BLaER1 (cell line): Measurements from ENCODE around the gene MED13L.

Experiments
- H3K27ac ChIP-seq: shearing (Covaris generic); formaldehyde crosslinking; 2 replicates; pipeline ENCODE4 v1.8.1; 2022
- H3K27me3 ChIP-seq: shearing (Covaris generic); formaldehyde crosslinking; 2 replicates; pipeline ENCODE4 v1.8.1; 2022
- H3K36me3 ChIP-seq: shearing (Covaris generic); formaldehyde crosslinking; 2 replicates; pipeline ENCODE4 v1.8.1; 2022
- H3K4me1 ChIP-seq: shearing (Covaris generic); formaldehyde crosslinking; 2 replicates; pipeline ENCODE4 v1.8.1; 2022
- H3K4me2 ChIP-seq: shearing (Covaris generic); formaldehyde crosslinking; 2 replicates; pipeline ENCODE4 v1.8.1; 2022
- H3K4me3 ChIP-seq: shearing (Covaris generic); formaldehyde crosslinking; 2 replicates; pipeline ENCODE4 v1.8.1; 2022
- H3K9ac ChIP-seq: shearing (Covaris generic); formaldehyde crosslinking; 2 replicates; pipeline ENCODE4 v1.8.1; 2022
- H3K9me3 ChIP-seq: shearing (Covaris generic); formaldehyde crosslinking; 2 replicates; pipeline ENCODE4 v1.8.1; 2022
- H4K20me1 ChIP-seq: shearing (Covaris generic); formaldehyde crosslinking; 2 replicates; pipeline ENCODE4 v1.8.1; 2022
- Cebpa-rat ChIP-seq: shearing (Covaris generic); IDR thresholded peaks from 2 replicates; pipeline ENCODE4 v1.8.1; 2022

Gene MED13L

GRCh38 chr12:116257215-116257614 lies 20.3 kb downstream of the MED13L start:
- no peak overlapping the region for H3K4me2 ChIP-seq
- peaks cover 23% of the 10 kb centered on the region for H3K4me1 ChIP-seq
- H4K20me1 ChIP-seq, result peaks cover 100% of the 10 kb centered on the region
- no peak overlapping the region for H3K4me3 ChIP-seq
- peaks cover 22% of the 10 kb centered on the region for H3K9me3 ChIP-seq
- no peak overlapping the region for H3K27ac ChIP-seq
- no peak for TF ChIP-seq Cebpa-rat
- no peaks in the 10 kb centered on the region for H3K27me3 ChIP-seq
- H3K36me3 ChIP-seq, result peaks cover 12% of the 10 kb centered on the region; the same call in 1 of the 2 replicates
- no peak overlapping the region for H3K9ac ChIP-seq

GRCh38 chr12:116249938-116250337 lies 27.6 kb downstream of the MED13L start:
- no peak for TF ChIP-seq Cebpa-rat
- Histone ChIP-seq H3K36me3 (peaks cover 24% of the 10 kb centered on the region; the same call in 1 of the 2 replicates), H3K4me3 (no peak overlapping the region), H3K9me3 (peaks cover 54% of the 10 kb centered on the region), H3K4me1 (peaks cover 21% of the 10 kb centered on the region; the same call in 1 of the 2 replicates), H3K27me3 (no peaks in the 10 kb centered on the region), H4K20me1 (peaks cover 89% of the 10 kb centered on the region), H3K4me2 (no peak overlapping the region), H3K27ac (no peak overlapping the region), H3K9ac (no peak overlapping the region)

GRCh38 chr12:116248930-116249329 lies 28.6 kb downstream of the MED13L start:
- no peak overlapping the region for H3K27ac ChIP-seq
- no peak for TF ChIP-seq Cebpa-rat
- no peak overlapping the region; the same call in 1 of the 2 replicates for H3K4me2 ChIP-seq
- no peak overlapping the region for H3K4me3 ChIP-seq
- no peak overlapping the region for H3K9ac ChIP-seq
- peaks cover 89% of the 10 kb centered on the region for H4K20me1 ChIP-seq
- H3K9me3 ChIP-seq, result peaks cover 49% of the 10 kb centered on the region
- peaks cover 28% of the 10 kb centered on the region; the same call in 1 of the 2 replicates for H3K4me1 ChIP-seq
- H3K27me3 ChIP-seq, result no peaks in the 10 kb centered on the region
- H3K36me3 ChIP-seq, result peaks cover 20% of the 10 kb centered on the region; the same call in 1 of the 2 replicates

- Histone ChIP-seq H3K36me3 (peaks cover 20% of the 10 kb centered on the region; the same call in 1 of the 2 replicates), H3K4me3 (no peak overlapping the region), H3K9me3 (peaks cover 44% of the 10 kb centered on the region), H3K4me1 (peaks cover 30% of the 10 kb centered on the region; the same call in 1 of the 2 replicates), H3K4me2 (no peak overlapping the region; the same call in 1 of the 2 replicates), H3K9ac (no peak overlapping the region), H4K20me1 (peaks cover 89% of the 10 kb centered on the region), H3K27ac (no peak overlapping the region), H3K27me3 (no peaks in the 10 kb centered on the region)
- no peak for TF ChIP-seq Cebpa-rat
These were observed 29.1 kb downstream of the MED13L start for GRCh38 chr12:116248433-116248832.

GRCh38 chr12:116247377-116247776 lies 30.1 kb downstream of the MED13L start:
- TF ChIP-seq Cebpa-rat, result no peak
- Histone ChIP-seq H3K27me3 (no peaks in the 10 kb centered on the region), H3K27ac (no peak overlapping the region), H4K20me1 (peaks cover 89% of the 10 kb centered on the region), H3K36me3 (peaks cover 13% of the 10 kb centered on the region; the same call in 1 of the 2 replicates), H3K9me3 (peaks cover 34% of the 10 kb centered on the region), H3K4me1 (peaks cover 38% of the 10 kb centered on the region; the same call in 1 of the 2 replicates), H3K4me2 (no peak overlapping the region), H3K4me3 (no peak overlapping the region), H3K9ac (no peak overlapping the region)

GRCh38 chr12:116246490-116247179 lies 30.9 kb downstream of the MED13L start:
- Histone ChIP-seq H3K9ac (no peak overlapping the region), H3K36me3 (peaks cover 11% of the 10 kb centered on the region; the same call in 1 of the 2 replicates), H3K27ac (no peak overlapping the region), H3K4me2 (no peak overlapping the region), H3K9me3 (peaks cover 26% of the 10 kb centered on the region), H4K20me1 (peaks cover 89% of the 10 kb centered on the region), H3K27me3 (no peaks in the 10 kb centered on the region), H3K4me1 (peaks cover 38% of the 10 kb centered on the region; the same call in 1 of the 2 replicates), H3K4me3 (no peak overlapping the region)
- TF ChIP-seq Cebpa-rat, result no peak

- H4K20me1 ChIP-seq, result peaks cover 98% of the 10 kb centered on the region
- H3K9me3 ChIP-seq, result peaks cover 18% of the 10 kb centered on the region; the same call in 1 of the 2 replicates
- peaks cover 16% of the 10 kb centered on the region for H3K36me3 ChIP-seq
- H3K4me1 ChIP-seq, result peaks cover 38% of the 10 kb centered on the region; the same call in 1 of the 2 replicates
- no peak overlapping the region for H3K27ac ChIP-seq
- no peaks in the 10 kb centered on the region for H3K27me3 ChIP-seq
- H3K9ac ChIP-seq, result no peak overlapping the region
- no peak for TF ChIP-seq Cebpa-rat
- H3K4me2 ChIP-seq, result no peak overlapping the region
- H3K4me3 ChIP-seq, result no peak overlapping the region
These were observed 32.3 kb downstream of the MED13L start for GRCh38 chr12:116245189-116245588.

- Histone ChIP-seq H3K36me3 (peaks cover 21% of the 10 kb centered on the region), H3K9ac (no peak overlapping the region), H4K20me1 (peaks cover 98% of the 10 kb centered on the region), H3K27me3 (no peaks in the 10 kb centered on the region), H3K4me3 (no peak overlapping the region), H3K9me3 (peaks cover 14% of the 10 kb centered on the region; the same call in 1 of the 2 replicates), H3K4me1 (peaks cover 38% of the 10 kb centered on the region; the same call in 1 of the 2 replicates), H3K4me2 (0 out of 2 replicates have a peak overlapping the region, but pooled peaks have one; percentile 1), H3K27ac (no peak overlapping the region)
- no peak for TF ChIP-seq Cebpa-rat
These were observed 32.9 kb downstream of the MED13L start for GRCh38 chr12:116244474-116245090.

GRCh38 chr12:116244001-116244400 lies 33.5 kb downstream of the MED13L start:
- Histone ChIP-seq H3K9me3 (peaks cover 8% of the 10 kb centered on the region; the same call in 1 of the 2 replicates), H3K9ac (no peak overlapping the region), H4K20me1 (peaks cover 98% of the 10 kb centered on the region), H3K27me3 (no peaks in the 10 kb centered on the region), H3K4me3 (no peak overlapping the region), H3K4me2 (no peak overlapping the region), H3K27ac (no peak overlapping the region), H3K4me1 (peaks cover 37% of the 10 kb centered on the region; the same call in 1 of the 2 replicates), H3K36me3 (peaks cover 21% of the 10 kb centered on the region)
- TF ChIP-seq Cebpa-rat, result no peak

GRCh38 chr12:116242740-116243139 lies 34.8 kb downstream of the MED13L start:
- H3K36me3 ChIP-seq, result peaks cover 21% of the 10 kb centered on the region
- H3K9me3 ChIP-seq, result peaks cover 8% of the 10 kb centered on the region; the same call in 1 of the 2 replicates
- no peak overlapping the region for H3K4me2 ChIP-seq
- H3K9ac ChIP-seq, result no peak overlapping the region
- H4K20me1 ChIP-seq, result peaks cover 98% of the 10 kb centered on the region
- H3K27ac ChIP-seq, result no peak overlapping the region
- no peaks in the 10 kb centered on the region for H3K27me3 ChIP-seq
- H3K4me3 ChIP-seq, result no peak overlapping the region
- no peak for TF ChIP-seq Cebpa-rat
- peaks cover 35% of the 10 kb centered on the region for H3K4me1 ChIP-seq
